Stimulated activated CD8-positive, alpha-beta memory T cell treated with anti-CD3 and anti-CD28 coated beads, Interleukin-15, amount 100 ng/mL, for 24 hours (primary cell): ENCODE results near the gene LMBRD2.
"Not testable (repeated sequence)": the region's sequence is repeated elsewhere in the genome, so short reads cannot be mapped to it uniquely, and the experiment has no call there.

Source experiments
- DNase-seq: peaks from one replicate; pipeline ENCODE4 v3.0.0-alpha.2; 2020; ENCODE audit warnings: low read depth

The LMBRD2 gene

GRCh38 chr5:36161361-36161760, 9.7 kb upstream of the LMBRD2 start:
- DNase-seq, result no peak

DNA sequence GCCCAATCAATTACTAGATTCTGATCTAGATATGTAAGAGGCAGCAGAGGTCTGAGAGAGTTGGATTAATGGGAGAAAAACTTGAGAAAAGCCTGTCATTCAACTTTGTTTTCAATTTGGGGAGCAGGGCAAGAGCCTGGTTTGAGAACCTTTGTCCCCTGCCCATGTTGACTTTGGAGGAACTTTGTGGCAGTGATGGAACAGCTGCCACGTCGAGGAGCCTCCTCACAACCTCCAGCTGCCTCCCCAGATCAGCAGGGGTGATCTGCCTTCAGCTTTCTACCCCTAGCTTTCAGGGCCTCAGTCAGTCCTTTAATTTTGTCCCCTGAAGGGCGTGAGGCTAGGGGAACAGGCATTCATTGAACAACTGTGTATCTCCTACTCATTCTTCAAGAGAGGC, 8.9 kb upstream of the LMBRD2 start:
- no peak for DNase-seq

- DNase-seq, result no peak
Measured at GRCh38 chr5:36158144-36158543, 6.5 kb upstream of the LMBRD2 start.

- DNase-seq, result no peak
Measured at GRCh38 chr5:36156619-36157018, 4.9 kb upstream of the LMBRD2 start.

GRCh38 chr5:36156121-36156601, 4.5 kb upstream of the LMBRD2 start:
- no peak for DNase-seq

DNA sequence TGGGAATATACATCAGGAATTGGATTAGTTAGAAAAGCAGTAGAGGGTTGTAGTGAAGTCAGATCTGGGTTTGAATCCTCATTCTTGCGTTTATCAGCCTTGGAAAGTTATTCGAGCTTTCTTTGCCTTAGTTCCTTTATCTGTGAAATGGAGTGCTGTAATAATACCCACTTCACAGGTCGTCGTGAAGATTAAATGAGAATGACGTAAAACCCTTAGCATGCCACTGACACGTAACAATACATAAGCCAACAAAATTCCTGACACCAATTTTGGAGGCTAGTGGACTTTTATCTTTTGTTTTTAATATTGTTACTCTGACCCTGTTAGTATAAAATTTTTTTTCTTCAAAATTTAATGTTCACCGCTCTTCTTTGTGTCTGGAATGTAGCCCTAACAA, 3.6 kb upstream of the LMBRD2 start:
- DNase-seq, result no peak

DNA sequence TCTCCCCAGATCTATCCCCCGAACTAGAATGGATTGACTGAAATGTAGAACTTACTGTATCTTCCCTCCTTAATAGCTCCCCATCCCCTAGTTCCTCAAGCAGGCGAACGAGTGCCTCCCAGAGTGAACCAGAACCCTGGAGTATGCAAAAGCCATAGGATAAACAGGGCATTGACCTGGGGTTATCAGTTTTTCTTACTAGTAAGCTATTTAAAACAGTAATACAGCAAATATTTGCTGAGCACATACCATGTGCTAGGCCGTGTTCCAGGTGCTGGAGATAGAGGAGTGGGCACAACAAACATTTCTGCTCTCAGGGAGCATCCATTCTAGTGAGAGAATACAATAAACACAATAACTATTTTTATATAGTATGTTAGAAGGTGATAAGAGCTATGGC, 2.0 kb upstream of the LMBRD2 start:
- DNase-seq, result no peak

DNA sequence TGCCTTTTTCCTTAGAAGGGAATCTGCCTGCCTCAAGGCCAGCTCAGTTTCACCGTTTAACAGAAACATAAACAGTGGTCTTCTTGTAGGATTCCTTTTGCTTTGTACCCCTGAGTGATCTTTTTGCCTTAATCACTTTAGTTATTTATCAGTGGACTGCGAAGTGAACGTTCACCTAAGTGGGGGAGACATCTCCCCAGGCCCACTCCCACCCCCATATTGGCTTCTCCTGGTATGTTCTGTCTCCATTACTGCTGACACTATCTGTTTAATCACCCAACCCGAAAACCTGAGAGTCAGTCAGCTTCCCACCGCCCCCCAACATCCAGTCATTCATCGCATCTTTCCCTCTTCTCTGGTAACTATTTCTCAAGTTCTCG, 1.6 kb upstream of the LMBRD2 start:
- DNase-seq, result no peak

DNA sequence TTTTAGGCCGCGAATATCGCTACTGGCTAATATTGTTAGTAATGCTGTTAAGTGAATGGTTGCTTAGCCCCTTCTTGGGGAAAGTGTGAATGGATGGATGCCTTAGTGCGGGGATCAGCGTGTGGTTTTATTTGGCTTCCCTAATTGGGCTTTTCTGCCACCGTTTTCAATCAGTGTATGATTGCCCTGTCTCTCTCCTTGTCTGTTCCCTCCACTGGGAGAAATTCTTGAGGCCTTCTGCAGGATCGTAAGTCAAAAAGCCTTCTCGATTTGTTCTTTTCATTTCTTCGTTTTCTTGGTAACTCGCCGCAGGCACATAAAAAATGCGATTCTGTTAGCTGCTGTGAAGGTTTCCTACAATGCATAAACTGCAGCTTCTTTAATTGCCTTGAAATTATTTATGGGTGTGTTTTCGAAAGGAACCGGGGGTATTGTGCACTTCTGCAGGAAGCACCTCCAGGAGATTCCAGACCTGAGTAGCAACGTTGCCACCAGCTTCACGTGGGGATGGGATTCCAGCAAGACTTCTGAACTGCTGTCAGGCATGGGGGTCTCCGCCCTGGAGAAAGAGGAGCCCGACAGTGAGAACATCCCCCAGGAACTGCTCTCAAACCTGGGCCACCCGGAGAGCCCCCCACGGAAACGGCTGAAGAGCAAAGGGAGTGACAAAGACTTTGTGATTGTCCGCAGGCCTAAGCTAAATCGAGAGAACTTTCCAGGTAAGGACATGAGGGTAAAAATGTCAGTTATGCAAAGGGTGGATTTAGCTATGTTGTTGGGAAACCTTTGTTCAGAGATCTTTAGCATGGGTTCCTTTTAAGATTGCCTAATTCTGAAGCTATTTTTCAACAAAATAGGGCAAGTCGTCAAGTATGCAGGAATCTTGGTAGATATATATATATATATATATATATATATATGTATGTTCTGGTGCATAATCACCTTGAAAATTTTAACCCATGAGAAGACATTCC, 924 bp upstream of the LMBRD2 start:
- no peak for DNase-seq

GRCh38 chr5:36150676-36151433, 832 bp downstream of the LMBRD2 start:
- DNase-seq, result no peak

DNA sequence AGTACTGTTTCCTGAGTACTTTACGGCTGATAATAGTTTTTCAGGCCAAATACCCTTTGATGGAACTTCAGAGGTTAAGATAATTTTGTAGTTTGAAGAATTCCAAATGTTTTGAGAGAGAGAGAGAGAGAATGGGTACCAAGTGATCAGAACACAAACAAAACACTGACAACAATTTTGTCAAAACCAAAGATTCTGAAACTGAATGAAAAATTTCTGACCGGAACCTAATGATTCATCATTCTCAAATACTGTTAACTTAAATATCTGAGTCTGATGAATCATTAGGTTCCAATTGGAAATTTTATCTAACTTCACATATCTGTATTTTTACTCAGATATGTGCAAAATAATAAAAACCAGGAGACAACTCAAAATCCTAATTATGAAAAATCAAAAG, 4.0 kb downstream of the LMBRD2 start:
- no peak for DNase-seq

DNA sequence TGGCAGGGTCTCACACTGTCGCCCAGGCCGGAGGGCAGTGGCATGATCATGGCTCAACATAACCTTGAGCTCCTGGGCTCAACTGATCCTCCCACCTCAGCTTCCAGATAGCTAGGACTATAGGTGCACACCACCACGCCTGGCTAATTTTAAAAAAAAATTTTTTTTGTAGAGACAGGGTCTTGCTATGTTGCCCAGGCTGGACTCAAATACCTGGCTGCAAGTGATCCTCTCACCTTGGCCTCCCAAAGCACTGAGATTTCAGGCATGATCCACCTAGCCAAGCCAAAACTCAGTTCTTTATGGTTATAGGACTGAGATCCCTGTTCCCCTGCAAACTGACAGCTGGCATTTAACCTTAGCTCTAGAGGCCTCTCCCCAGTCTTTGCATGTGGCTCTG, 5.3 kb downstream of the LMBRD2 start:
- no peak for DNase-seq

DNA sequence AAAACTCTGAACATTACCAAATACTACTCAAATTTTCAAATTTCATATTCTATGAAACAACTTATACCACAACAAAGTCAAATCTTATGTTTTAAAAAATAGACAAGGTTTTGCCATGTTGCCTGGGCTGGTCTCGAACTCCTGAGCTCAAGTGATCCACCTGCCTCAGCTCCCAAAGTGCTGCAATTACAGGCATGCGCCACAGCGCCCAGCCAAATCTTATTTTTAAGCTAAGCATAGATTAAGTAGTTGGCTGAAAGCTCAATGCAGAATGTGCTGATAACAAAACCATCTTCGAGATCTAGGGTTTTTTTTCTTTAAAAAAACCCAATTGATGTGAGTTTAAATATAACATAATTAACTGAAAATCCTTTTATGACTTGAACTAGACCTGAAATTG, 6.4 kb downstream of the LMBRD2 start:
- DNase-seq, result no peak

DNA sequence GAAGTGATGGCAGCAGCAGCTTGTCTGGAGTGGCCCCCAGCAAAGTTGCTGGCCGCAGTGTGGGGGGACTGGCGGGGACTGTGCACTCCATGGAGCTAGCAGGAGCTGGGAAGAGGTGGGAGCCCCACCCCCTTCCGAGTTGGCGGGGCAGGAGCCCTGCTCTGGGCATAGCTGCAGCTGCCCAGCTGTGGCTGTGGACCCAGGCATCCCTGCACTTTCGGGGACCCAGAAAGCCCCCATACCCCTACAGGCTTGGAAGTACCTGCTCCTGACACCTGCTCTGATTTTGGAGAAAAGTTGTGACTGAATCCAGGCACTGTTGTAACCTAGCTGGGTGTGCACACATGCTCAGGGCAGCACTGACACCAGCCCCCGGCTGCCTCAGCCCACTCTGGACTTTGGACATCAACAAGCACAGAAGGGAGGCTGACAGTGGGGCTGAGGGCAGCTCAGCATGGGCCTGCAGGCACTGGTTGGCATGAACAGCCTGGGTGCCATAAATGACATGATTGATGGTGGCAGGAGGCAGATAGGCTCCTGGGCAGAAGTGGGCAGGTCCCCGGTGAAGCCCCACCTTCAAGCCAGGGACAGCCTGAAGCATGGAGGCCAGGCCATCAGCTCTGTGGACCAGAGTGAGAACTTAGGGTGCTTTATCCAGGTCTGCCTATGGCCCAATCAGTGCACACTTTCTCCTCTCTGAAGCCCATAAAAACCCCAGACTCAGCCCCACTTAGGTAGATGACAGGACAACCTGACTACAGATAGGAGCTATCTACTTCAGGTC, 12.6 kb downstream of the LMBRD2 start:
- DNase-seq, result no peak

DNA sequence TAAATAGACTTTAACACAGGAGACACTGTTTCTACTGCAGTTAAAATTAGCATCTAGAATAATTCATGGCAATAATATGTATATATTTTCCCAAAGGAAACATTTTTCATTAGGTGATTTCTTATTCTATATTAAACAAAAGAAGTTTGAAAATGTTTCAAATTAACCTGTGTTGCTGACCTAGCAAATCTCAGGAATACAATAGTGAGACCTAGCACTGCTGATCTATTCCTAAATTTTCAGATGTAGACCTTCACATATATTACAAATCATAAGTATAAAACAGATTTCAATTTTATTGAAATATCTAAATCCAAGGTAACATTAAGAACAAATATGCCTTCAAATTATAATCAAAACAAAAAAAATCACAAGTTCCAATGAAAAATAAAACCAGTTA, 15.1 kb downstream of the LMBRD2 start:
- DNase-seq, result no peak

- DNase-seq, result no peak
Measured at GRCh38 chr5:36135988-36136387, 15.7 kb downstream of the LMBRD2 start.

- not testable (repeated sequence) for DNase-seq
Measured at GRCh38 chr5:36133009-36133408, 18.7 kb downstream of the LMBRD2 start.

DNA sequence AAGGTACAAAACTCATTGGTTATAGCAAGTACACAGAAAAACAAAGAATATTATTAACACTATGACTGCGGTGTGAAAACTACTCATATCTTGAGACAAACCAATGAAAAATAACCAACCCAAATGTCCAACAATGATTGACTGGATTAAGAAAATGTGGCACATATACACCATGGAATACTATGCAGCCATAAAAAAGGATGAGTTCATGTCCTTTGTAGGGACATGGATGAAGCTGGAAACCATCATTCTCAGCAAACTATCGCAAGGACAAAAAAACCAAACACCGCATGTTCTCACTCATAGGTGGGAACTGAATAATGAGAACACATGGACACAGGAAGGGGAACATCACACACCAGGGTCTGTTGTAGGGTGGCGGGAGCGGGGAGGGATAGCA, 22.0 kb downstream of the LMBRD2 start:
- DNase-seq, result not testable (repeated sequence)

- no peak for DNase-seq
Measured at GRCh38 chr5:36128795-36129194, 22.9 kb downstream of the LMBRD2 start.

DNA sequence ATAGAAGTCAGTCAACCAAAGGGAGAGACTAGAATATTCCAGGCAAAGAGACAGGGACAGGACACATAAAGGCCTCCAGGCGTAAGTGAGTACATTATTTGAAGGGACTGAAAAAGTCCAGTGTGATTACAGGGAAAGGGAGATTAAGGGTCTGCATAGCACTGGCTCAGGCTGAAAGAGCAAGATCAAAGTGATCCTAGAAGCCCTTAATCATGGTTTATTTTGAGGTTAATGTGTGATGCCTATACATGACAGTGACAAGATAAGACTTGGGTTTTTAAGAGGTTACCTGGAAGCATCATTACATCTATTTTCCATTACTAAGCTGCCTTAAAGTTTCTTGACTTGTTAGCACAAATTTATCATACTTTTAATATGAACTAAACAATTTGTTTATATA, 25.8 kb downstream of the LMBRD2 start:
- no peak for DNase-seq

GRCh38 chr5:36111238-36111637, 40.4 kb downstream of the LMBRD2 start:
- DNase-seq, result no peak

DNA sequence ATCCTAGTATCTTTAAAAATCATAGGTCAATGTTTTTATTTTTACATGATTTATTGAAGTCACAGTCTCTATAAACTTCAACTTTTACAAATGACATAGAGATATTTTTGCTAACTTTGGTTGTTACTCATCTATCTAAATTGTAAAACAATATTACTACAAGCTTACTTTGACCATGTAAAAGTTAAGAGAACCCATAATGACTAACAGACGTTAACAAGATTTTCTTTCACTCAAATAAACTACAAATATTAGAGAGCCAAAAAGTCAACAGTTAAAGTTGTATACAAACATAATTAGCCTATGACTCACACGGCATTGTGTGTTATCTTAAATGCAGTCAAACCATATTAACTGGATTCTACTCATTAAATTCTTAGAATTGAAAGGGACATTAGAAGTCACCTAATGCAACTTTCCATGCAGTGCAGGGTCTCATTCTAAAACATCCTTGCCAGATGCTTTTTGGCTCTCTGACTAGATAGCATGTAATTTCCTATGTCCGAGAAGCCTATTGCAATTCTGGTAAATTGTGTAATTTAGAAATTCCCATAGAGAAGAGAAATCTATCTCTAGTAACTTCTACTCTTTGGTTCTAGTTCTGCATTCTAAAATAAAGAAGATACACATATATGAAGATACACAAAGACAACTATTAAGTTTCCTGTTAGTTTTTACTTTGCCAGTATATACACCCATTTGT, 42.8 kb downstream of the LMBRD2 start:
- DNase-seq, result no peak
